Colonic mucosa (tissue), 4 donors: ENCODE results near the gene KRT16. TPM values are rescaled to one million over a fixed set of nuclear protein-coding genes. Genes with fewer than 3 reads are reported as not detected.

ENCODE experiments used
- DNase-seq: peaks from one replicate; pipeline ENCODE4 v3.0.0-alpha.2; 2020
- H3K27ac ChIP-seq: fragments of 200-600 bp; one replicate; pipeline ENCODE4 v1.8.0; 2021
- H3K27me3 ChIP-seq: fragments of 200-600 bp; one replicate; pipeline ENCODE4 v1.8.0; 2021
- H3K36me3 ChIP-seq: fragments of 200-600 bp; one replicate; pipeline ENCODE4 v1.8.0; 2021
- H3K4me1 ChIP-seq: fragments of 200-600 bp; one replicate; pipeline ENCODE4 v1.8.0; 2021; ENCODE audit warnings: mild to moderate bottlenecking
- H3K4me3 ChIP-seq: fragments of 200-600 bp; one replicate; pipeline ENCODE4 v1.8.0; 2021
- H3K9ac ChIP-seq, 2 donors: one replicate each; pipeline ENCODE4 v1.7.0; 2013; ENCODE audit warnings: control low read depth in 2 of 2, low read depth in 2 of 2, low read length in 2 of 2
- H3K9me3 ChIP-seq: fragments of 200-600 bp; one replicate; pipeline ENCODE4 v1.8.0; 2021
- CTCF ChIP-seq: fragments of 200-600 bp; IDR thresholded peaks from one replicate; pipeline ENCODE4 v1.8.0; 2022; ENCODE audit warnings: antibody characterized with exemption, mild to moderate bottlenecking
- intact Hi-C: fragments of 100-400 bp; cut with DNase I; formaldehyde crosslinking; loops from one replicate; pipeline ENCODE4 v1.14.1; 2022
- total RNA-seq, 2 donors: library from RNA; stranded (reverse); fragmentation: NEBNext Ultra II Directional in 1 of 2; extraction: Animal tissue kit (Norgen Biotek cat#: 25700) in 1 of 2; gene quantifications; one replicate each; pipeline ENCODE4 v1.2.1, GENCODE V29; 2021
- donor health status: healthy.
- donor health status: DM: no; HTN: no; CAD: no.
- donor health status: DM: no; HTN: no; CAD: no.

The KRT16 gene
- total RNA-seq, 2 donors from 2014 or later = not detected

- no peak overlapping the region for H3K27ac ChIP-seq
- H3K9me3 ChIP-seq = no peaks in the 10 kb centered on the region
- no peak for DNase-seq
- no peaks in the 10 kb centered on the region for H3K4me1 ChIP-seq
- no peak overlapping the region for H3K4me3 ChIP-seq
- no peak overlapping the region for H3K9ac ChIP-seq
- no peak for TF ChIP-seq CTCF
- intact Hi-C loops = no loop called here
- H3K27me3 ChIP-seq = no peaks in the 10 kb centered on the region
- no peaks in the 10 kb centered on the region for H3K36me3 ChIP-seq
These were observed 25.6 kb upstream of the KRT16 start for GRCh38 chr17:41638194-41638593.

GRCh38 chr17:41636652-41637051 is 24.1 kb upstream of the KRT16 start:
- intact Hi-C loops = no loop called here
- no peak for DNase-seq
- no peak for TF ChIP-seq CTCF
- Histone ChIP-seq H3K9ac (no peak overlapping the region), H3K36me3 (no peaks in the 10 kb centered on the region), H3K27ac (no peak overlapping the region), H3K9me3 (no peaks in the 10 kb centered on the region), H3K4me3 (no peak overlapping the region), H3K4me1 (no peaks in the 10 kb centered on the region), H3K27me3 (no peaks in the 10 kb centered on the region)

GRCh38 chr17:41635121-41636097 is 22.8 kb upstream of the KRT16 start:
- Histone ChIP-seq H3K4me3 (no peak overlapping the region), H3K27ac (no peak overlapping the region), H3K27me3 (no peaks in the 10 kb centered on the region), H3K4me1 (no peaks in the 10 kb centered on the region), H3K9ac (no peak overlapping the region), H3K9me3 (no peaks in the 10 kb centered on the region), H3K36me3 (no peaks in the 10 kb centered on the region)
- no peak for DNase-seq
- intact Hi-C loops = no loop called here
- no peak for TF ChIP-seq CTCF

GRCh38 chr17:41634639-41635038 is 22.1 kb upstream of the KRT16 start:
- Histone ChIP-seq H3K4me3 (no peak overlapping the region), H3K9me3 (no peaks in the 10 kb centered on the region), H3K27me3 (no peaks in the 10 kb centered on the region), H3K36me3 (no peaks in the 10 kb centered on the region), H3K27ac (no peak overlapping the region), H3K4me1 (no peaks in the 10 kb centered on the region), H3K9ac (no peak overlapping the region)
- DNase-seq = no peak
- TF ChIP-seq CTCF = no peak
- intact Hi-C loops = no loop called here

GRCh38 chr17:41633556-41634199 is 21.1 kb upstream of the KRT16 start:
- intact Hi-C loops = no loop called here
- Histone ChIP-seq H3K36me3 (no peaks in the 10 kb centered on the region), H3K27ac (no peak overlapping the region), H3K9ac (no peak overlapping the region), H3K4me3 (no peak overlapping the region), H3K27me3 (no peaks in the 10 kb centered on the region), H3K9me3 (no peaks in the 10 kb centered on the region), H3K4me1 (no peaks in the 10 kb centered on the region)
- DNase-seq = no peak
- TF ChIP-seq CTCF = no peak
